Body of pancreas (tissue), 4 donors: Measurements from ENCODE around the gene CAMK1D.

ENCODE experiments used
- POLR2A ChIP-seq, 3 donors: fragments of 450-650 bp; IDR thresholded peaks; one replicate each; pipeline ENCODE4 v1.6.1; 2016; ENCODE audit warnings: antibody characterized with exemption in 3 of 3, mild to moderate bottlenecking in 2 of 3
- TF ChIP-seq, protein P1 (sequence below), 7 experiments: fragments of 450-650 bp in 4 of 7; fragments of 200-600 bp in 3 of 7; sonication (generic) in 3 of 7; IDR thresholded peaks; one replicate each; pipeline ENCODE4 v1.5.1; 2016 to 2019; ENCODE audit warnings: antibody characterized with exemption in 7 of 7

DNA sequence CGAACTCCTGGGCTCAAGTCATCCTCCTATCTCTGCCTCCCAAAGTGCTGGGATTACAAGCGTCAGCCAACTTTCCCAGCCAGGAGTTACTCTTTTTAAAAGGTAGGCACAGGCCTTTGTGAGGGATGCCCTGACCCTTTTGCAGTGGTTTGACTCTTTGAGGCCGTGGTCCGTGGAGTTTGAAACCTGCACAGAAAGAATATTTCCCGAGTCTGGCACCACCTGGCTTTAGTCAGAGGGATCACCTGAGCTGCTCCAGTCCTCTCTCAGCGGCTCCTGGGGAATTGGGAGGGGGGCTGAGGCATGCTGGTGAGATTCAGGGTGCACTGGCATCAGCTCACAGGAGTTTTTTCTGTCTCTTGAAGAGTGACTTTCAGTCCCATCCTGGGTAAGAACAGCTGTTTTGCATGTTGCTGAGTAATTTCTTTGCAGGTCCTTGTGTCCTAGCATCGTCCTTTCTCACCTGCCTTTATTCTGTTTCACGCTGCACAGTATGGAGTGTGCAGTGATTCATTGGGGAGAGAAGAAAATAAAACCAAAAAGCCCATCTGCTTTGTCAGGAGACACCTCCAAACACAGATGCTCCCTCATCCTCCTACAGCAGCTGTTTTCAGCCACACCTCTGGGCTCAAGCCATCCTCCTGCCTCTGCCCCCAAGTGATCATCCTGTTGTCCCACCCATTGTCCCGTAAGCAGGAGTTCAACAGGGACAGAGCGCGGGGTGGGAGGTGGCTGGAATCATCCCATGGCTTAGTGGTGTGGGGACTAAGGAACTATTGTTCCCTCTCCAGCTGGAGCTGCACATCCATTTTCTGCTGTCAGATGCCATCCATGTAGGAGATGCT lies 284.7 kb downstream of the CAMK1D start:
- TF ChIP-seq, protein P1, sequence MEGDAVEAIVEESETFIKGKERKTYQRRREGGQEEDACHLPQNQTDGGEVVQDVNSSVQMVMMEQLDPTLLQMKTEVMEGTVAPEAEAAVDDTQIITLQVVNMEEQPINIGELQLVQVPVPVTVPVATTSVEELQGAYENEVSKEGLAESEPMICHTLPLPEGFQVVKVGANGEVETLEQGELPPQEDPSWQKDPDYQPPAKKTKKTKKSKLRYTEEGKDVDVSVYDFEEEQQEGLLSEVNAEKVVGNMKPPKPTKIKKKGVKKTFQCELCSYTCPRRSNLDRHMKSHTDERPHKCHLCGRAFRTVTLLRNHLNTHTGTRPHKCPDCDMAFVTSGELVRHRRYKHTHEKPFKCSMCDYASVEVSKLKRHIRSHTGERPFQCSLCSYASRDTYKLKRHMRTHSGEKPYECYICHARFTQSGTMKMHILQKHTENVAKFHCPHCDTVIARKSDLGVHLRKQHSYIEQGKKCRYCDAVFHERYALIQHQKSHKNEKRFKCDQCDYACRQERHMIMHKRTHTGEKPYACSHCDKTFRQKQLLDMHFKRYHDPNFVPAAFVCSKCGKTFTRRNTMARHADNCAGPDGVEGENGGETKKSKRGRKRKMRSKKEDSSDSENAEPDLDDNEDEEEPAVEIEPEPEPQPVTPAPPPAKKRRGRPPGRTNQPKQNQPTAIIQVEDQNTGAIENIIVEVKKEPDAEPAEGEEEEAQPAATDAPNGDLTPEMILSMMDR (IDR thresholded peaks at IDR 0.05), result peak in 2 of 7 experiments; percentile 11 to 14
- TF ChIP-seq POLR2A (IDR thresholded peaks at IDR 0.05), result no peak
